ENCODE results near the gene GNMT. TPM values are rescaled to one million over a fixed set of nuclear protein-coding genes. Genes with fewer than 3 reads are reported as not detected.

Gene GNMT
- polyA plus RNA-seq, 1 of the 3 experiments (the other 2 are of a cell fraction), result 2.0 TPM

GRCh38 chr6:42929821-42930360 is 30.7 kb upstream of the GNMT start:
- TF ChIP-seq CHD2 (IDR thresholded peaks at IDR 0.05; ENCODE audit: low read length, partially characterized antibody), result peak; percentile 69
- peak; percentile 66 for TF ChIP-seq JUND (IDR thresholded peaks at IDR 0.05)
- TF ChIP-seq NFIC (IDR thresholded peaks at IDR 0.05; ENCODE audit: borderline replicate concordance), result 0 out of 2 replicates have a peak, but pooled peaks have one; percentile 5
- no peak for TF ChIP-seq MAX (IDR thresholded peaks at IDR 0.05; ENCODE audit: low read depth)
- peak; percentile 14; the same call in 1 of the 2 replicates for TF ChIP-seq GABPA (IDR thresholded peaks at IDR 0.05; ENCODE audit: low read depth)
- TF ChIP-seq, protein P1, sequence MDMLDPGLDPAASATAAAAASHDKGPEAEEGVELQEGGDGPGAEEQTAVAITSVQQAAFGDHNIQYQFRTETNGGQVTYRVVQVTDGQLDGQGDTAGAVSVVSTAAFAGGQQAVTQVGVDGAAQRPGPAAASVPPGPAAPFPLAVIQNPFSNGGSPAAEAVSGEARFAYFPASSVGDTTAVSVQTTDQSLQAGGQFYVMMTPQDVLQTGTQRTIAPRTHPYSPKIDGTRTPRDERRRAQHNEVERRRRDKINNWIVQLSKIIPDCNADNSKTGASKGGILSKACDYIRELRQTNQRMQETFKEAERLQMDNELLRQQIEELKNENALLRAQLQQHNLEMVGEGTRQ (IDR thresholded peaks at IDR 0.05; ENCODE audit: borderline replicate concordance, low read depth, low read length), result no peak
- TF ChIP-seq FOSL2 (IDR thresholded peaks at IDR 0.05; ENCODE audit: borderline replicate concordance, low read depth), result peak; percentile 77
- under 1% methylated on average over 16 of the region's 16 CpGs for WGBS (ENCODE audit: low lambda C conversion rate)
- peak; percentile 79 for DNase-seq
- Histone ChIP-seq H3K4me3 (ENCODE audit: low read depth in 2 of 2, low read length in 1 of 2) (peak overlapping the region; percentile 71 to 78), H3K79me2 (ENCODE audit: insufficient read depth) (peaks cover 49% of the 10 kb centered on the region), H3K36me3 (replicated peaks in 1 of 2; ENCODE audit: control insufficient read depth in 1 of 2, insufficient read depth in 2 of 2, low read length in 1 of 2) (peaks cover 9 to 23% of the 10 kb centered on the region in 2 experiments), H3K27me3 (ENCODE audit: insufficient read depth) (no peaks in the 10 kb centered on the region), H3K4me2 (peak overlapping the region; percentile 86), H3K4me1 (ENCODE audit: control insufficient read depth in 1 of 2, insufficient read depth in 2 of 2, low read depth in 1 of 2, low read length in 1 of 2) (peaks cover 0 to 15% of the 10 kb centered on the region in 2 experiments; a peak in 1 of 4 replicates), H3K9me3 (no peaks in the 10 kb centered on the region), H3K9me2 (no peaks in the 10 kb centered on the region), H2AFZ (ENCODE audit: low read depth) (peak overlapping the region; percentile 36; the same call in 1 of the 2 replicates), H4K20me1 (ENCODE audit: insufficient read depth) (no peaks in the 10 kb centered on the region; the same call in 1 of the 2 replicates), H3K9ac (peak overlapping the region; percentile 78), H3K27ac (ENCODE audit: low read depth in 2 of 2, low read length in 1 of 2) (peak overlapping the region; percentile 92 to 93), H3F3A (replicated peaks; ENCODE audit: insufficient read depth) (peaks cover 35% of the 10 kb centered on the region)
- POLR2A ChIA-PET, result interaction anchor here (0.6 to 2.8 kb wide), 18 partner anchors 9 to 1305 kb away, joined by 3 to 16 read pairs (median 5); partner anchors contain the start of genes CUL7, KLHDC3, MEA1 and PEX6
- CTCF ChIA-PET, result interaction anchor here (0.7 to 2.1 kb wide), 6 partner anchors 10 to 49 kb away, joined by 3 to 11 read pairs (median 4); partner anchors contain the start of gene PEX6

- peaks cover 51% of the 10 kb centered on the region for H3K79me2 ChIP-seq (ENCODE audit: insufficient read depth)
- CTCF ChIA-PET, result no interaction called here
- 92% methylated on average over 3 of the region's 3 CpGs for whole genome bisulfite sequencing (ENCODE audit: low lambda C conversion rate)
Measured at GRCh38 chr6:42932412-42932811, 28.1 kb upstream of the GNMT start.

More at GRCh38 chr6:42932412-42932811, 28.1 kb upstream of the GNMT start:
- no peak for TF ChIP-seq JUND (IDR thresholded peaks at IDR 0.05)
- no peak for TF ChIP-seq IRF3 (IDR thresholded peaks at IDR 0.05; ENCODE audit: low read depth, low read length)
- TF ChIP-seq MXI1 (IDR thresholded peaks at IDR 0.05; ENCODE audit: low read depth, low read length), result no peak
- no peak for TF ChIP-seq MEF2A (IDR thresholded peaks at IDR 0.05; ENCODE audit: borderline replicate concordance, low read depth)
- TF ChIP-seq, protein P1 (IDR thresholded peaks at IDR 0.05; ENCODE audit: borderline replicate concordance, low read depth, low read length), result no peak
- no peak for TF ChIP-seq FOXJ3 (CRISPR knock-in tag; IDR thresholded peaks at IDR 0.05)
- TF ChIP-seq ELF1 (IDR thresholded peaks at IDR 0.05), result no peak
- no peak for TF ChIP-seq USF1 (IDR thresholded peaks at IDR 0.05; ENCODE audit: borderline replicate concordance, low read depth)
- no peak for TF ChIP-seq FOXM1 (IDR thresholded peaks at IDR 0.05; ENCODE audit: low read depth)
- TF ChIP-seq TEAD4 (IDR thresholded peaks at IDR 0.05; ENCODE audit: borderline replicate concordance, insufficient read depth), result no peak
- TF ChIP-seq, protein P2, sequence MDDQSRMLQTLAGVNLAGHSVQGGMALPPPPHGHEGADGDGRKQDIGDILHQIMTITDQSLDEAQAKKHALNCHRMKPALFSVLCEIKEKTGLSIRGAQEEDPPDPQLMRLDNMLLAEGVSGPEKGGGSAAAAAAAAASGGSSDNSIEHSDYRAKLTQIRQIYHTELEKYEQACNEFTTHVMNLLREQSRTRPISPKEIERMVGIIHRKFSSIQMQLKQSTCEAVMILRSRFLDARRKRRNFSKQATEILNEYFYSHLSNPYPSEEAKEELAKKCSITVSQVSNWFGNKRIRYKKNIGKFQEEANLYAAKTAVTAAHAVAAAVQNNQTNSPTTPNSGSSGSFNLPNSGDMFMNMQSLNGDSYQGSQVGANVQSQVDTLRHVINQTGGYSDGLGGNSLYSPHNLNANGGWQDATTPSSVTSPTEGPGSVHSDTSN (IDR thresholded peaks at IDR 0.05), result no peak
- TF ChIP-seq YY1 (IDR thresholded peaks at IDR 0.05; ENCODE audit: low read depth), result no peak
- TF ChIP-seq RXRA (IDR thresholded peaks at IDR 0.05; ENCODE audit: borderline replicate concordance, low read depth), result no peak
- no peak for TF ChIP-seq RAD21 (IDR thresholded peaks at IDR 0.05; ENCODE audit: low read length)
- TF ChIP-seq NRF1 (IDR thresholded peaks at IDR 0.05; ENCODE audit: low read depth, low read length), result no peak
- Histone ChIP-seq H3K9me2 (no peaks in the 10 kb centered on the region), H3K9me3 (no peaks in the 10 kb centered on the region), H3K36me3 (replicated peaks in 1 of 2; ENCODE audit: control insufficient read depth in 1 of 2, insufficient read depth in 2 of 2, low read length in 1 of 2) (peaks cover 22 to 40% of the 10 kb centered on the region in 2 experiments), H3K4me2 (peak overlapping the region; percentile 44), H3F3A (replicated peaks; ENCODE audit: insufficient read depth) (peaks cover 35% of the 10 kb centered on the region), H3K9ac (no peak overlapping the region), H3K4me3 (ENCODE audit: low read depth in 2 of 2, low read length in 1 of 2) (no peak overlapping the region), H3K4me1 (ENCODE audit: control insufficient read depth in 1 of 2, insufficient read depth in 2 of 2, low read depth in 1 of 2, low read length in 1 of 2) (peaks cover 0 to 15% of the 10 kb centered on the region in 2 experiments; a peak in 1 of 4 replicates), H2AFZ (ENCODE audit: low read depth) (no peak overlapping the region), H4K20me1 (ENCODE audit: insufficient read depth) (no peaks in the 10 kb centered on the region; the same call in 1 of the 2 replicates), H3K27me3 (ENCODE audit: insufficient read depth) (no peaks in the 10 kb centered on the region), H3K27ac (ENCODE audit: low read depth in 2 of 2, low read length in 1 of 2) (no peak overlapping the region)
- POLR2A ChIA-PET, result interaction anchor here (0.5 kb wide), 1 partner anchor 43 kb away, joined by 3 read pairs; no protein-coding TSS in a partner anchor
- DNase-seq, result no peak

Data from SK-N-SH (cell line).